ENCODE data around the gene TMSB10.
A peak's percentile ranks its signal among the peaks of the same experiment; 100 is the strongest.
"Not testable (repeated sequence)": the region's sequence is repeated elsewhere in the genome, so short reads cannot be mapped to it uniquely, and the experiment has no call there.

Gene TMSB10

DNA sequence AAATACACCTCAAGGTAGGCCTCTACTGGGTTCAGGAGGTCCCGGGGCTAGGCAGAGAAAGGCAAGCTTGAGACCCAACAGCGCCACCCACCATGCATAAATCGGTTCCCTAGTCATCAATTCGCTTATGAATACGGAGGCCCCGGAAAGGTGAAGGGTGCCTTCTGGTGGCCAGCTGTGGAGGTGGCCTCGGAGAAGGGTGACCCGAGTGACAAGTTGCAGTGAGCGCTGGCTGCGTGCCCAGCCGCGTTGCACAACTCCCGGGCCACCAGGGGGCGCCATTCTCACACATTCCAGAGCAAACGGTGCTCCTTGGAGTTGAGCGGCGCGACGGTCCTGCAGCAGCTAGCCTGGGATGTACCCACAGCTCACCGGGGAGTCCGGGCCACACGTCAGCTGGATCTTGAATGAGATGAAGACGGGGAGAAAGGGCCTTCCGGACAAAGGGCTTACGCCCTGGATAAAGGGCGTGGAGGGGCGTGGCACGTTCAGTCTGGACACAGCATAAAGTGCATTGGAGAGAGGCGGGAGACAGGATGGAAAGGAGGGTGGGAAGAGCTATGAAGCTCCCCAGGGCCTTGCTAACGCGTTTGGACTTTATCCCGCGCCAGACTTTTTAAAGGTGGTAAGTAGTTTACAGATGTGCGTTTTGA lies 20.4 kb downstream of the TMSB10 start:
- peak overlapping the region; percentile 91 to 92 for H3K27ac Mint-ChIP-seq
- H3K9me3 Mint-ChIP-seq = no peaks in the 10 kb centered on the region
- no peaks in the 10 kb centered on the region for H3K27me3 Mint-ChIP-seq
- DNase-seq = peak; percentile 98 to 99
- peak; percentile 88 for ATAC-seq
- peak overlapping the region; percentile 89 to 94 for H3K4me3 Mint-ChIP-seq
- H3K4me1 Mint-ChIP-seq = peaks cover 51% of the 10 kb centered on the region

DNA sequence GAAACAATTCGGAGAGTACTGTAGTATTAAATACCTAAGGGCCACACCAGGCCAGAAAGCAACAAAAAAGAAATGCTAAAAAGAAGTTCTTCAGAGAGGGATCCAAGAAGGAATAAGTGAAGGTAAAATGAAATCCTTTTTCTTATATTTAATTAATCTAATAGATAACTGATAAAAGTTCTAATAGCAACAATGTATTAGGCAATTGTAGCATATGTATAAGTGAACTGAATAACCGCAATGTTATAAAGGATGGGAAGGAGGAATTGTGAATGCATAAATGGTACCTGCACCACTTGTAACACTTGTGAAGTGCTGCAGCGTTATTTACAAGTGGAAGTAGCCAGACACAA lies 21.8 kb downstream of the TMSB10 start:
- Mint-ChIP-seq H3K4me1 (peaks cover 65% of the 10 kb centered on the region), H3K4me3 (peak overlapping the region; percentile 89 to 94), H3K9me3 (no peaks in the 10 kb centered on the region), H3K27me3 (no peaks in the 10 kb centered on the region), H3K27ac (peak overlapping the region; percentile 86 to 91)
- DNase-seq (no peak), ATAC-seq (no peak)

DNA sequence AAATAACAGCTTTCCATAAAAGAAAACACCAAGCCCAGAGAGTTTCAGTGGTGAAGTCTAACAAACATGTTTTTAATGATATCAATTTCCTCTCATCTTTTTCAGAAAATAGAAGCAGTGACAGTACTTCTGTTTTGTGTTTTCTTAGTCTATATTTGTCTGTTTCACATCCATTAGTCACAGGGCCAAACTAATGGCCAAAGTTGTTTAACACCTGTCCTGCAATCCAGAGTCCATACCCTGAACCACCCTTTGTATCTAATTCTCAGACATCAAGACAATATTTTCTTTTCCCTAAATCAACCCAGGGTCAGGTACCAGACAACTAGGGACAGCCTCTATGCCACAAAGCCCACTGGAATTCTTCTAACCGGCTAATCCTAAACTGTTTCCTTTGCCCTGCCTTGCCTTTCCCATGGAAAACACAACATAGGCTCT lies 25.9 kb downstream of the TMSB10 start:
- Mint-ChIP-seq H3K27me3 (no peaks in the 10 kb centered on the region), H3K27ac (no peak overlapping the region), H3K4me3 (no peak overlapping the region), H3K4me1 (peaks cover 45% of the 10 kb centered on the region), H3K9me3 (no peaks in the 10 kb centered on the region)
- DNase-seq (no peak), ATAC-seq (no peak)

DNA sequence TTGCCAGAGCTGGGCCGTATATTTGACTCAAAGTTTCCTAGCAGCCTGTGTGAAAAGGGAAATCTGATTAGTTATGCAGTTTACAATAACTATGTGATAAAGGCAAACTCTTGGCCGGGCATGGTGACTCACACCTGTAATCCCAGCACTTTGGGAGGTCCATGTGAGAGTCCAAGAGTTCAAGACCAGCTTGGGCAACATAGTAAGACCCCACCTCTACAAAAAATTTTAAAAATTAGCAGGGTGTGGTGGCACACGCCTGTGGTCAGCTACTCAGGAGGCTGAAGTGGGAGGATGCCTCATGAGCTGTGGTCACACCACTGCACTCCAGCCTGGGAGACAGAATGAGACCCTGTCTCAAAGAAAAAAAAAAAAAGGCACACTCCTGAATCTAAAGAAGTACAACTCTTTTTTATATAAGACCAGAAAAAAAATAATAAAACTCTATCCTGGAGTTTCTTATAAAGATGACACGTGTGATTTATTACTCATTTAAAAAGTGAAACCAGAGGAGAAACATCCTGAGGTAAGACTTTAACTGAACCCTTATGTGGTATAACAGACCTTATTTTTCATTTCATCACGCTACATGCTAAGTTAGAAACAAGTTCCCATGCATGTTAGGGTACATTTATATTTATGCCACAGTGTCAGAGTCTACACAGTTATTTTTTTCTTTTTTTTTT lies 32.9 kb downstream of the TMSB10 start:
- Mint-ChIP-seq H3K9me3 (no peaks in the 10 kb centered on the region), H3K27ac (peak overlapping the region; percentile 98 to 99), H3K4me3 (peak overlapping the region; percentile 86 to 87), H3K27me3 (no peaks in the 10 kb centered on the region), H3K4me1 (peaks cover 67% of the 10 kb centered on the region)
- peak; percentile 44 to 62 for DNase-seq
- peak; percentile 74 for ATAC-seq

DNA sequence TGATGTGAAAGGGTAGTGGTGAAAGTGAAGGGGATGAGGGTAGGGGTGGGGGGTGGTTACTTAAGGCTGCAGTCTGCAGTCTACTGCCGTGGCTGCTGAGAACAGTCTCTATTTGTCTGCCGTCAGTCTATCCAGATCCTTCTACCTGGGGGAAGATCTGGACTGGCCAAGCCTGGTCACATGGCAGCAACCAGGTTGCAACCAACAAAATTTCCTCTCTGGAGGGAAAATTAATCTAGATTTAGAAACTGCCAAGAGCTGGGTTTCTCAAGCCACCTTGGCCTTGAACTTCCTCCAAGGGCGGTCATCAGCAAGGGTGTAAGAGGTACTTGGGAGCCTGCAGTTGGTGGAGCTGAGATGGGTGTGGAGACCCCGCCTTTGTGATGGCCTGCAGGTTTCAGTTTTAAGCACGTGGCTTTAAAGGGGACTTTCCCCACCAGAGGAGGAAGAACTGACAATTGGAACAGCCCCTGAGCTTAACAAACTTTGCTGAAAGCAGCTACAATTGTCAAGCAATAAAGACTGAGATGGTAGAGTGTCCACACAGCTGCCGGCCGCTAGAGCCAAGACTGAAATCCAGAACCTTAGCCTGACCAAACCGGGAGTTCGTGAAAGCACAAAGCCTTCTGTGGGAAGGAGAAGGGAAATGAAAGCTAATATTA lies 34.1 kb downstream of the TMSB10 start:
- ATAC-seq = peak; percentile 91
- Mint-ChIP-seq H3K9me3 (no peaks in the 10 kb centered on the region), H3K4me1 (peaks cover 79% of the 10 kb centered on the region)

DNA sequence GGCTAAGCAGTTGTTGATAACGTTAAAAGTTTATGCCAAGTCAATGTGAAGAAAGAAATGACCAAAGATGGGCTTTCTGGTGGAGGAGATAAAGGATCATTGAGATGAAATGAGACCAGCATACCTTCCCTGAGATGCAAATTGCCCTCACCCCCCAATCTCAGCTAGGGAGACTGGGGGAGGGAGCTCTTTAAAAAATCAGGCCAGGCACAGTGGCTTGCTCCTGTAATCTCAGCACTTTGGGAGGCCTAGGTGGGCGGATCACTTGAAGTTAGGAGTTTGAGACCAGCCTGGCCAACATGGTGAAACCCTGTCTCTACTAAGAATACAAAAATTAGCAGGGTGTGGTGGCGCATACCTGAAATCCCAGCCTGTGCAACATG lies 34.6 kb downstream of the TMSB10 start:
- no peaks in the 10 kb centered on the region for H3K27me3 Mint-ChIP-seq
- ATAC-seq (no peak), DNase-seq (no peak)
- peaks cover 84% of the 10 kb centered on the region for H3K4me1 Mint-ChIP-seq
- no peaks in the 10 kb centered on the region for H3K9me3 Mint-ChIP-seq
- H3K27ac Mint-ChIP-seq = peak overlapping the region; percentile 98 to 99
- peak overlapping the region; percentile 86 to 87 for H3K4me3 Mint-ChIP-seq

More for the DNA sequence above, 34.1 kb downstream of the TMSB10 start:
- DNase-seq = peak; percentile 82 to 90
- H3K27ac Mint-ChIP-seq = peak overlapping the region; percentile 98 to 99
- no peaks in the 10 kb centered on the region for H3K27me3 Mint-ChIP-seq
- peak overlapping the region; percentile 86 to 87 for H3K4me3 Mint-ChIP-seq

DNA sequence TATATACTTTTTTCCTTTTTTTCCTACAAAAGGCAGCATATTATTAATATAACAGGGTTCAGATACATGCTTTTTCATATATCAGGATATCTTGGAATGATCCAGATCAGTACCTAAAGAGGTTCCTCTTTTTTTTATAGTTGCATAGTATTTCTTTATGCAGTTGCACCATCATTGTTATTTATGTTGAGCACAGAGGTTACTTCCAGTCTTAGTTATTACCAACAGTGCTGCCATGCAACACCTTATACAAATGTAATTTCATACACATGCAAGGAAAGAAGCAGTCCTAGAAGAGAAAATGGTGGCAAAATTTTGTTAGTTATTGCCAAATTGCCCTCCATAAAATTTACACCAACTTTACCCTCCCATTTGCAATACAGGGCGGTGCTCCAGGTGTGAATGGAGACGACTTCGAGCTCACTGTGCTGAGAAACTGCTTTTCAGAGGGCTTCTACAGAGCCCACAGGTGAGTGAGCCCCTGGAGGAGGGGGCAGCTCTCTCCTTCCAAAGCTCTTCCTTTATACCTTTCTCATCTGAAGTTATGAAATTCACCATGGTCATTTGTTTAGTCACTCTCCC lies 35.5 kb downstream of the TMSB10 start:
- no peak overlapping the region for H3K4me3 Mint-ChIP-seq
- ATAC-seq (no peak), DNase-seq (no peak)
- no peaks in the 10 kb centered on the region for H3K9me3 Mint-ChIP-seq
- peaks cover 89% of the 10 kb centered on the region for H3K4me1 Mint-ChIP-seq
- no peaks in the 10 kb centered on the region for H3K27me3 Mint-ChIP-seq
- H3K27ac Mint-ChIP-seq = no peak overlapping the region

DNA sequence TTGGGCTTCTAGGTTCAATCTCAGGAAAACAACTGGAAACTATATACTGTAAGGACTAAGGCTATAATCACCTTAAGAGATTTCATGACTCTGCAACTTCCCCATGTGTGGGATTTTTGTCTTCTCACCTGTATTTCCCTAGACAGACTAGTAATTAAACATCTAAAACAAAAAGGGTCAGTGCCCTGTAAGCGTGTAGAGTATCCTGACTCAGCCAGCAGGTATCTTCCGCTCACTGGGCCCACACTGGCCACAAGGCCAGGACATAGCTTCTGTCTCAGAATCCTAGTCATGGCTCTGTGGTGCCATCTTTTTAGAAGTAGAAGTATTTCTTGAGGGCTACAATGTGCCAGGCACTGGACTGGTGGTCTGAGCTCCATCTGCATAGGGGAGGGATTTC lies 36.7 kb downstream of the TMSB10 start:
- Mint-ChIP-seq H3K4me3 (no peak overlapping the region), H3K4me1 (peaks cover 89% of the 10 kb centered on the region), H3K9me3 (no peaks in the 10 kb centered on the region), H3K27ac (peak overlapping the region in 1 of 2 donors; percentile 35), H3K27me3 (no peaks in the 10 kb centered on the region)
- DNase-seq (no peak), ATAC-seq (no peak)

DNA sequence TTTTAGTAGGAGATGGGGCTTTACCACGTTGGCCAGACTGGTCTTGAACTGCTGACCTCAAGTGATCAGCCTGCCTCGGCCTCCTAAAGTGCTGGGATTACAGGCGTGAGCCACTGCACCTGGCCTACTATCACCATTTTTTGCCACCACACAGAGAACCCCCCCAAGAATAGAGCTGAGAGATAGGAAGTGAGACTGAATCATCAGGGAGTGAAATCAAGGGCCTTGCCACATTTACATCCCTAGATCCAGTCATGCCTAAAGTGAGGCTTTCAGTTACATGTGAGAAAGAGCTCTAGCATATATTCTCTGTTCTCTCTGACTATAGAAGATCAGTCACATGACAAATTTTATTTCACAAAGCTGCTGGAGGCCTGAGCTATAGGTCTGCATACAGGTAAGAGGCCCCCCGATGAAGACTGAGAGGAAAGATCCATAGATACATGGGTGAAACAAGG lies 37.5 kb downstream of the TMSB10 start:
- ATAC-seq (peak; percentile 4), DNase-seq (no peak)
- H3K27me3 Mint-ChIP-seq = no peaks in the 10 kb centered on the region
- no peaks in the 10 kb centered on the region for H3K9me3 Mint-ChIP-seq
- H3K4me1 Mint-ChIP-seq = peaks cover 88% of the 10 kb centered on the region
- H3K27ac Mint-ChIP-seq = peak overlapping the region; percentile 72 to 94
- H3K4me3 Mint-ChIP-seq = peak overlapping the region; percentile 6 to 65

DNA sequence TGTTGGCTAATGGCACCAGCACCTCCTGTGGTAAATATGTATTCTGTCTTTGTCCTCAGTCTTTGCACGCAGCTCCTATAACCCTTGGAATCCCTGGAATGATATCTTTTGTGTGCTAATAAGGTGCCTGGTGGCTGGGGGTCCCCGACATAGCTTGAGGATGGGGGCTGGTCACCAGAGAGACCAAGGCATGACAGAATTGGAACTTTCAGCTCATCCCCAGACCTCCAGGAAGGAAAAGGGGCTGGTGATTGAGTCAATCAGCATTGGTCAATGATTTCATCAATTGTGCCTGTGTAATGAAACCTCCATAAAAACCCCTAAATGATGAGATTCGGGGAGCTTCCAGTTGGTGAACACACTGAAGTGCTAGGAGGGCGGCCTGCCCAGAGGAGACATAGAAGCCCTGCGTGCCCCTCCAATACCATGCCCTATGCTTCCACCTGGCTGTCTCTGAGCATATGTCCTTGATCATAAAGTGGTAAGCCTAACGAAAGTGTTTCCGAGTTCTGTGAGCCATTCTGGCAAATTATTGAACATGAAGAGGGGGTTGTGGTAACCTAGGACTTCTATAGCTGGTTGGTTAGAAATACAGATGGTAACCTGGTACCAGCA lies 38.9 kb downstream of the TMSB10 start:
- peak overlapping the region; percentile 71 to 79 for H3K27ac Mint-ChIP-seq
- peaks cover 73% of the 10 kb centered on the region for H3K4me1 Mint-ChIP-seq
- ATAC-seq = no peak
- H3K4me3 Mint-ChIP-seq = peak overlapping the region; percentile 22 to 63
- no peaks in the 10 kb centered on the region for H3K27me3 Mint-ChIP-seq
- no peak for DNase-seq
- H3K9me3 Mint-ChIP-seq = no peaks in the 10 kb centered on the region

DNA sequence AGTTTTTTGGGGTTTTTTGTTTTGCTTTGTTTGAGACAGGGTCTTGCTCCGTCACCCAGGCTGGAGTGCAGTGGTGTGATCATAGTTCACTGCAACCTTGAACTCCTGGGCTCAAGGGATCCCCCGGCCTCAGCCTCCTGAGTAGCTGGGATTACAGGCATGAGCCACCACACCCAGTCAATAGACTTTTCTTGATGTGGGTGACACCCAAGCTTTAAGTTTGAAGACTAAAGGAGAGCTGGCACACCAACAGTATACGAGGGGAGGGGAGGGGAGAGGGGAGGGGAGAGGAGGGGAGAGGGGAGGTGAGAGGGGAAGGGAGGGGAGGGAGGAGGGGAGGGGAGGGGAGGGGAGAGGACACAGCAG lies 40.4 kb downstream of the TMSB10 start:
- not testable (repeated sequence) for ATAC-seq, H3K27me3 Mint-ChIP-seq, H3K9me3 Mint-ChIP-seq
- peak overlapping the region; percentile 63 to 75 for H3K4me3 Mint-ChIP-seq
- DNase-seq = peak in 1 of 2 donors; percentile 28
- H3K4me1 Mint-ChIP-seq = peaks cover 63% of the 10 kb centered on the region
- H3K27ac Mint-ChIP-seq = peak overlapping the region; percentile 85 to 93

DNA sequence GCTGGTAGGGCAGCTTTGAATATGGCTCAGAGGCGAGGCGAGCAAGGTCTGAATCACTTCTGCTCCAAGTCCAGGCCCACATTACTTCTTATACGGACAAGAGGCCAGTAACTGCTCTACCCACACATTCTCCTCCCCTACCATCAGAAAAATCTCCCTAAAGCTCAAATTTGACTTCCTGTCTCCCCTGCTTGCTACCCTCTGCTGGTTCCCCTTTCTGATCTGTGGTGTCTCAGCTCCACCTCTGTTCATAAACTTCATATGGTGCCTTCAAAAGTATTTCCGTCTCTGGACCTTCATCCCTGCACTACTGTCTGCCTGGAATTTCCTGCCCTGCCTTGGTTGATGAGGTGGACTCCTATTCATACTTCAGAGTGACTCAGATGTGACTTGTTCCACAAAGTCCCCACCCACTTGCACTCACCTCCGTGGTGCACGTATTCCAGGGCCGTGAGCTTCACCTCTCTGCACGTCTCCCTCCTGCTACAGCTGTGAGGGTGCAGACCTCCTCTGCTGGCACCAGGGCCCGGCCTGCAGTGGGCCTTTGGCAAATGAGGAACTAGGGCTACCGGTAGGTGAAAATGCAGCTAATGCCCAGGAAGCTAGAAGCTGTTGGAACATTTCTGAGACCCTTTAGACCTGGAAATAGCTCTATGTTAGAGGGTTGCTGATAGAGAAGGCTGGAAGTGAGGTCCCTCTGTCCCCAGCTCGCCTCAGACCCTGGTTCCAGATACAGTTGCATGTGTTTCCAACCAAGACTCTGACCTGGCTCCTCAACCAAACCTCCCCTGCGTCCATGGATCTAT lies 41.0 kb downstream of the TMSB10 start:
- Mint-ChIP-seq H3K9me3 (no peaks in the 10 kb centered on the region), H3K27me3 (no peaks in the 10 kb centered on the region), H3K4me3 (peak overlapping the region; percentile 64 to 65), H3K27ac (peak overlapping the region; percentile 75 to 90), H3K4me1 (peaks cover 60% of the 10 kb centered on the region)
- peak; percentile 60 to 80 for DNase-seq
- peak; percentile 93 for ATAC-seq

DNA sequence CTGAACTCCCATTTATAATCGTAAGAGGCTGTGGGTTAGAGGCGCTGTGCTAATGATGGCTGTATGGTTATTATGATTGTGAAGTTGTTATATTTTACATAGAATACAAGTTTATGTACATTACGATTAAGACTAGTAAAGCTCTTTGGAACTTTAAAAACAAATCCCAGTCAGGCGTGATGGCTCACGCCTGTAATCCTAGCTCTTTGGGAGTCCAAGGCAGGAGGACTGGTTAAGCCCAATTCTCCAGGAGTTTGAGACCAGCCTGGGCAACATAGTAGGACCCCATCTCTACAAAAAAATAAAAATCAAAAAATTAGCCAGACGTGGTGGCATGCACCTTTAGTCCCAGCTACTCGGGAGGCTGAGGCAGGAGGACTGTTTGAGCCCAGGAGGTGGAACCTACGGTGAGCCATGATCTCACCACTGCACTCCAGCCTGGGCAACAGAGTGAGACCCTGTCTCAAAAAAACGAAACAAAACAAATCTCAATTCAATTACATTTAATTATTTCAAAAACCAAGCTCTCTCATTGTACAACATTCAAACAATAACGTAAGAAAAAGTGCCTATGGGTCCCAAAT lies 41.6 kb downstream of the TMSB10 start:
- H3K4me1 Mint-ChIP-seq = peaks cover 54% of the 10 kb centered on the region
- DNase-seq (no peak), ATAC-seq (no peak)
- H3K27ac Mint-ChIP-seq = peak overlapping the region in 1 of 2 donors; percentile 31
- H3K4me3 Mint-ChIP-seq = peak overlapping the region; percentile 64 to 65
- no peaks in the 10 kb centered on the region for H3K27me3 Mint-ChIP-seq
- H3K9me3 Mint-ChIP-seq = no peaks in the 10 kb centered on the region

DNA sequence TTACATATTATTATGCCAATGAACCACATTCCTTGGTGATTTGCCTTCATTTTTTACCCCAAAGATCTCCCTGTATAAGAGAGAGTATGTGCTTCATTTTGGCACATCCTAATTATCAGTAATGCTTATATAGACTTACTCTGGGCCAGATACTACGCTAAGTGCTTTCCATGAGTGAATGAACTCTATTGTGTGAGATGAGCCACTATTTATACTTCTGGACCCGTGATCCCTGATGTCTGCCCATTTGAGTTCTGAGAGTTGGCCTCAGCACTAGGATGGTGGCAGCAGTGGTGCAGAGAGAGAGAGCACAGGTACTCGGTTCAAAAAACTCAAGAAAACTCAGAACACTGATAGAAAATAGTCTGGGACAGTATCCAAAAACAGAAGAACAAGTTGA lies 48.1 kb downstream of the TMSB10 start:
- H3K9me3 Mint-ChIP-seq = no peaks in the 10 kb centered on the region
- H3K4me1 Mint-ChIP-seq = peaks cover 9% of the 10 kb centered on the region
- no peak overlapping the region for H3K4me3 Mint-ChIP-seq
- DNase-seq = no peak
- ATAC-seq = no peak
- no peaks in the 10 kb centered on the region for H3K27me3 Mint-ChIP-seq
- no peak overlapping the region for H3K27ac Mint-ChIP-seq
